Esophagus muscularis mucosa (tissue), 4 donors: ENCODE data around the gene AAK1. TPM values are rescaled to one million over a fixed set of nuclear protein-coding genes. Genes with fewer than 3 reads are reported as not detected.

Source experiments
- DNase-seq: peaks from one replicate; pipeline ENCODE4 v3.0.0-alpha.2; 2017; ENCODE audit errors: extremely low spot score
- H3K27ac ChIP-seq, 4 donors: fragments of 200-600 bp; sonication (generic); replicated peaks in 1 of 4; 1 replicate in 3 of 4; 2 replicates in 1 of 4; pipeline ENCODE4 v1.5.1; 2016 to 2019; ENCODE audit warnings: mild to moderate bottlenecking in 1 of 4
- H3K27me3 ChIP-seq, 4 donors: fragments of 200-600 bp; sonication (generic); one replicate each; pipeline versions ENCODE4 v1.5.1 to v1.6.0; 2016 to 2019
- H3K36me3 ChIP-seq, 4 donors: fragments of 200-600 bp; sonication (generic); one replicate each; pipeline ENCODE4 v1.5.1; 2016 to 2019
- H3K4me1 ChIP-seq, 4 donors: fragments of 200-600 bp; sonication (generic); one replicate each; pipeline ENCODE4 v1.5.1; 2016 to 2019
- H3K4me3 ChIP-seq, 4 donors: fragments of 200-600 bp; sonication (generic); 1 replicate in 2 of 4; 2 replicates in 2 of 4; pipeline ENCODE4 v1.5.1; 2016 to 2019; ENCODE audit warnings: mild to moderate bottlenecking in 4 of 4, moderate library complexity in 1 of 4
- H3K9me3 ChIP-seq, 4 donors: fragments of 200-600 bp; sonication (generic); 1 replicate in 3 of 4; 2 replicates in 1 of 4; pipeline ENCODE4 v1.5.1; 2016 to 2019
- EP300 ChIP-seq: sonication (generic); formaldehyde crosslinking; IDR thresholded peaks from one replicate; pipeline ENCODE4 v1.6.1; 2017; ENCODE audit warnings: antibody characterized with exemption
- POLR2A ChIP-seq: fragments of 450-650 bp; IDR thresholded peaks from one replicate; pipeline ENCODE4 v1.6.1; 2017; ENCODE audit warnings: antibody characterized with exemption, moderate library complexity, mild to moderate bottlenecking, low read depth
- POLR2AphosphoS5 ChIP-seq, 2 donors: sonication (generic); formaldehyde crosslinking; IDR thresholded peaks; one replicate each; pipeline ENCODE4 v1.6.1; 2017; ENCODE audit warnings: antibody characterized with exemption in 2 of 2
- WGBS: methylation state at CpG from one replicate; pipeline ENCODE4 v1.1.5; 2018; 5-methylcytosine and 5-hydroxymethylcytosine counted together
- intact Hi-C: fragments of 100-400 bp; cut with DNase I; formaldehyde crosslinking; loops from one replicate; pipeline ENCODE4 v1.15.1; 2023
- total RNA-seq, 4 donors: library from RNA; depleted of rRNA; stranded (reverse); fragments of >200 nt; gene quantifications; one replicate each; pipeline versions ENCODE4 v1.1.0 to v1.2.1, GENCODE V29; 2016
- TF ChIP-seq, protein P1 (sequence below), 3 experiments: fragments of 200-600 bp in 2 of 3; fragments of 450-650 bp in 1 of 3; sonication (generic) in 2 of 3; IDR thresholded peaks; one replicate each; pipeline ENCODE4 v1.5.1; 2017 to 2019; ENCODE audit warnings: antibody characterized with exemption in 3 of 3, mild to moderate bottlenecking in 2 of 3, moderate library complexity in 1 of 3

The AAK1 gene
- total RNA-seq, 4 donors from 2014 or later = 27.8 to 53.2 (median 41.9) TPM

GRCh38 chr2:69469375-69469774 is 174.2 kb downstream of the AAK1 start:
- Histone ChIP-seq H3K4me1 (peaks cover 0 to 4% (median 0%) of the 10 kb centered on the region in 4 donors), H3K36me3 (peaks cover 0 to 31% (median 22%) of the 10 kb centered on the region in 4 donors), H3K4me3 (no peak overlapping the region), H3K27ac (no peak overlapping the region), H3K27me3 (no peaks in the 10 kb centered on the region), H3K9me3 (no peaks in the 10 kb centered on the region)
- WGBS = 85% methylated on average over 3 of the region's 3 CpGs
- TF ChIP-seq POLR2AphosphoS5 (IDR thresholded peaks at IDR 0.05) (no peak), EP300 (no peak), POLR2A (no peak)
- TF ChIP-seq, protein P1, sequence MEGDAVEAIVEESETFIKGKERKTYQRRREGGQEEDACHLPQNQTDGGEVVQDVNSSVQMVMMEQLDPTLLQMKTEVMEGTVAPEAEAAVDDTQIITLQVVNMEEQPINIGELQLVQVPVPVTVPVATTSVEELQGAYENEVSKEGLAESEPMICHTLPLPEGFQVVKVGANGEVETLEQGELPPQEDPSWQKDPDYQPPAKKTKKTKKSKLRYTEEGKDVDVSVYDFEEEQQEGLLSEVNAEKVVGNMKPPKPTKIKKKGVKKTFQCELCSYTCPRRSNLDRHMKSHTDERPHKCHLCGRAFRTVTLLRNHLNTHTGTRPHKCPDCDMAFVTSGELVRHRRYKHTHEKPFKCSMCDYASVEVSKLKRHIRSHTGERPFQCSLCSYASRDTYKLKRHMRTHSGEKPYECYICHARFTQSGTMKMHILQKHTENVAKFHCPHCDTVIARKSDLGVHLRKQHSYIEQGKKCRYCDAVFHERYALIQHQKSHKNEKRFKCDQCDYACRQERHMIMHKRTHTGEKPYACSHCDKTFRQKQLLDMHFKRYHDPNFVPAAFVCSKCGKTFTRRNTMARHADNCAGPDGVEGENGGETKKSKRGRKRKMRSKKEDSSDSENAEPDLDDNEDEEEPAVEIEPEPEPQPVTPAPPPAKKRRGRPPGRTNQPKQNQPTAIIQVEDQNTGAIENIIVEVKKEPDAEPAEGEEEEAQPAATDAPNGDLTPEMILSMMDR (IDR thresholded peaks at IDR 0.05) = no peak
- DNase-seq = no peak
- intact Hi-C loops = no loop called here

DNA sequence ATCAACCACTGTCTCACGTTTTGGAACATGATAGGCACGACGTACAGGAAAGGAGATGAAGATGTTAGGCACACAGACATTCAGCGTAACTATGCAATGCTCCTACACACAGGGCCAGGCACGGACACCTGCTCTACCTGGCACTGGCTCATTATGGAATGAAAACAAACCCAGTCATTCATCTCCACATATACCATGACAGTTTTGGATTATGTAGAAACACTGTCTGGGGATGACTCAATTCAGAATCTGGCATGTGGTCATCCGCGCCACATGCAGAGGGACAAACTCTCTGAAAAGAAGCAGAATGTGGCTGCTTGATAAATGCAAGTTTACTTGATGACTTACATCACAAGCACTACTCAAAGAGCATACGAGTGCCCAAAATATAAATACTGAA is 176.8 kb downstream of the AAK1 start:
- Histone ChIP-seq H3K9me3 (no peaks in the 10 kb centered on the region), H3K27ac (no peak overlapping the region), H3K4me1 (peaks cover 0 to 4% (median 0%) of the 10 kb centered on the region in 4 donors), H3K4me3 (no peak overlapping the region), H3K27me3 (no peaks in the 10 kb centered on the region), H3K36me3 (peaks cover 0 to 30% (median 19%) of the 10 kb centered on the region in 4 donors)
- DNase-seq = no peak
- 99% methylated on average over 8 of the region's 8 CpGs for WGBS
- no peak for TF ChIP-seq POLR2AphosphoS5 (IDR thresholded peaks at IDR 0.05)
- TF ChIP-seq, protein P1 (IDR thresholded peaks at IDR 0.05) = no peak
- no peak for TF ChIP-seq EP300
- TF ChIP-seq POLR2A = no peak
- intact Hi-C loops = no loop called here

DNA sequence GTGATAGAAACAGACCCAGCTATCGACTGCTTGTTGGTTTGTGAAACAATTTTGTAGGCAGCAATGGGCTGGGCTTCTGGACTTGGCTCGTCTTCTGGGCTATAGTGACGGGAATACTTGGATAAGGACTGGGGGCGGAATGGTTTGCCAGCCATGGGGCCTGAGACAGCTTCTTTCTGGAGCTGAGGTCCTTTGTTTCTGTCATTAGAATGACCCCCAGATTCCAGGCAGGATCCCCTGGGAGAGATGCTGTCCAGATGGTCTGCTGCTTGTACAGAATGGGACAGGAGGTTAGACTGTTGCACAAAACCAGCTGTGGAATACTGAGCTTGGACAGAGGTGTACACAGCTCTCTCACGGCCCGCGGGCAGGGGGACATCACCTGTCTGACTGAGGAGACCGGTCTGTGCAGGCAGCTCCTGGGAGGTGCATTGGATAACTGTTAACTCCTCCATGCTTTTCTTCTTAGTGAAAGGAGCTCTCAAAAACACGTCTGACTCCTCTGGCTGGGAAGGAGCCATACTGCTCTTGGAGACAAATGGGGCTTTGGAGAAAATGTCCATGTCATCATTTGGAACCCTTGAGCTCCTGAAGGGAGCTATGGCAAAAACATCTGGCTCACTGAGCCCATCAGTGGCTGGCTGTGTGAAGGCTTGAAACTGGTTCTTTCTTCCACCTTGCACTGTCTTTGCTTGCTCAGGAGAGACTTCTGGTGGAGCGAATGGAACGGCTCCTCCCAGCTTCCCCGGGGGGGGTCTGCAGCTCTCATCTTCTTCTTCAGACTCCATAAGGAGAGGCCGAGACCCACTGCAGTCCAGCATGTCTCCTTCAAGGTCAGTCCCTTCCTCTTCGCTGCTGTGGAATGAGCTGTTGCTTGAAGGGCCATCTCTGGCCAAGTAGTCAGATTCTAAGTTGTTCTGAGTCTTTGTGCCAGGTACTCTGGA is 177.8 kb downstream of the AAK1 start:
- Histone ChIP-seq H3K36me3 (peaks cover 0 to 27% (median 19%) of the 10 kb centered on the region in 4 donors), H3K27ac (peak overlapping the region; percentile 14 to 65 (median 36)), H3K27me3 (no peaks in the 10 kb centered on the region), H3K4me1 (peaks cover 0 to 4% (median 0%) of the 10 kb centered on the region in 4 donors), H3K4me3 (no peak overlapping the region), H3K9me3 (no peaks in the 10 kb centered on the region)
- peak; percentile 93 for DNase-seq
- intact Hi-C loops = no loop called here
- TF ChIP-seq, protein P1 (IDR thresholded peaks at IDR 0.05) = no peak
- peak in 1 of 2 donors; percentile 53 for TF ChIP-seq POLR2AphosphoS5 (IDR thresholded peaks at IDR 0.05)
- 66% methylated on average over 13 of the region's 14 CpGs for WGBS

DNA sequence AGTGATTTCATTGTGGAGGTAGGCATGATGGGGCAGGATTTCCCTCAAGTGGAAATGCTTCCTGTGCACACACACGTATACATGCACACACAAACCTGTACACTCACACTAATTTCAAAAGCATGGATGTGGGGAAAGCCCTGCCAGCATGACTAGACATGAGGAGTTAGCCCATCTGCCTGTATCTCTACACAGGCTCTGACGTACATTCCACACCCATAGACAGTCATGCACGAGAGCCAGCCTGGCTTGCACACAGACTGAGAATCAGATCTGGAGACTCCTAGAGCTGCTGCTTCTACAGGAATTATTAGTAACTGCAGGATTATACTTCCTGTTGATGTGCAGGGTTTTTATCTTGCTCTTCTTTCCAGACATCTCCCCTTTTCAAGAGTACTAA is 179.0 kb downstream of the AAK1 start:
- Histone ChIP-seq H3K4me1 (peaks cover 0 to 4% (median 0%) of the 10 kb centered on the region in 4 donors), H3K27me3 (no peaks in the 10 kb centered on the region), H3K36me3 (peaks cover 0 to 21% (median 19%) of the 10 kb centered on the region in 4 donors), H3K27ac (peak overlapping the region in 1 of 4 donors; percentile 65), H3K9me3 (no peaks in the 10 kb centered on the region), H3K4me3 (no peak overlapping the region)
- no peak for DNase-seq
- TF ChIP-seq POLR2AphosphoS5 (IDR thresholded peaks at IDR 0.05) (peak; percentile 47 to 55), POLR2A (no peak)
- intact Hi-C loops = no loop called here
- WGBS = 77% methylated on average over 3 of the region's 3 CpGs

DNA sequence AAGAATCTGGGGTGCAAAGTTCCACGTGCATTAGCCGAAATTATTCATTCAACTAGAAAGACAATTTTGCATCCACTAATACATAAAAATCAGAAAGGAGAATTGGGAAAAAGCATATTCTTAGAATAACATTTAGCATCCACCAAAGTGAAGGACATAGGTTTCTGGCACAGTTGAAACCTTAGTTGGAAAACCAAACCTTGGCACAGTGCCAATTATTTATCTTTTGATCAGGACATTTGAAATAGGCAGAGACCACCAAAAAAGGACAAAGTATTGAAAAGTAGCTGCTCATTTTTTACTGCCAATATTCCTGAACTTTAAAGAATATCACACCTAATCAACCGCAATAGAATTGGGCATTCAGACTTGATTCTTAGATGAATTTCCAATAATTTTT is 180.8 kb downstream of the AAK1 start:
- WGBS = 100% methylated on average over 3 of the region's 3 CpGs
- intact Hi-C loops = no loop called here
- no peak for TF ChIP-seq EP300
- TF ChIP-seq, protein P1 (IDR thresholded peaks at IDR 0.05) = no peak
- no peak for TF ChIP-seq POLR2A
- no peak for TF ChIP-seq POLR2AphosphoS5 (IDR thresholded peaks at IDR 0.05)

More for the DNA sequence above, 180.8 kb downstream of the AAK1 start:
- Histone ChIP-seq H3K27ac (no peak overlapping the region), H3K27me3 (no peaks in the 10 kb centered on the region), H3K4me1 (no peaks in the 10 kb centered on the region), H3K4me3 (no peak overlapping the region), H3K9me3 (no peaks in the 10 kb centered on the region), H3K36me3 (peaks cover 0 to 21% (median 19%) of the 10 kb centered on the region in 4 donors)
- DNase-seq = no peak
